KMS-11 (cell line): ENCODE results near the gene ZNF423.

Experiments
- H2AFZ ChIP-seq: fragments of 200-600 bp; sonication (generic); 2 replicates; pipeline ENCODE4 v1.6.1; 2016; ENCODE audit warnings: antibody characterized with exemption, mixed run types, low read depth
- H3K27ac ChIP-seq: fragments of 200-600 bp; sonication (generic); 2 replicates; pipeline ENCODE4 v1.6.1; 2016; ENCODE audit warnings: mild to moderate bottlenecking, mixed run types
- H3K27me3 ChIP-seq: fragments of 200-600 bp; sonication (generic); 2 replicates; pipeline ENCODE4 v1.6.1; 2017; ENCODE audit warnings: mild to moderate bottlenecking, low read depth, mixed run types, moderate library complexity; ENCODE audit not compliant: insufficient read depth
- H3K36me3 ChIP-seq: fragments of 200-600 bp; sonication (generic); 2 replicates; pipeline ENCODE4 v1.6.1; 2017; ENCODE audit warnings: mild to moderate bottlenecking, mixed run types; ENCODE audit not compliant: insufficient read depth
- H3K4me1 ChIP-seq: fragments of 200-600 bp; sonication (generic); 2 replicates; pipeline ENCODE4 v1.6.1; 2016; ENCODE audit warnings: mild to moderate bottlenecking, low read depth, mixed run types; ENCODE audit not compliant: poor library complexity, severe bottlenecking
- H3K4me2 ChIP-seq: fragments of 200-600 bp; sonication (generic); 2 replicates; pipeline ENCODE4 v1.7.0; 2016; ENCODE audit warnings: mild to moderate bottlenecking, mixed run types
- H3K4me3 ChIP-seq: fragments of 200-600 bp; sonication (generic); IDR thresholded peaks from 2 replicates; pipeline ENCODE4 v1.6.1; 2017; ENCODE audit warnings: low read depth, low read length, mixed read lengths; ENCODE audit not compliant: insufficient read depth
- H3K79me2 ChIP-seq: fragments of 200-600 bp; sonication (generic); 2 replicates; pipeline ENCODE4 v1.6.1; 2016; ENCODE audit warnings: low read depth, mixed run types; ENCODE audit not compliant: insufficient read depth
- H3K9ac ChIP-seq: fragments of 200-600 bp; sonication (generic); 2 replicates; pipeline ENCODE4 v1.6.1; 2016; ENCODE audit warnings: mild to moderate bottlenecking, mixed run types
- H4K20me1 ChIP-seq: fragments of 200-600 bp; sonication (generic); 2 replicates; pipeline ENCODE4 v1.6.1; 2016; ENCODE audit warnings: mild to moderate bottlenecking, mixed run types; ENCODE audit not compliant: insufficient read depth
- TF ChIP-seq, protein P1 (sequence below): fragments of 200-600 bp; sonication (generic); conservative IDR thresholded peaks from 2 replicates; pipeline ENCODE4 v1.6.1; 2017; ENCODE audit warnings: low read depth, mild to moderate bottlenecking, antibody characterized with exemption, low read length, moderate library complexity, mixed read lengths

The ZNF423 gene

DNA sequence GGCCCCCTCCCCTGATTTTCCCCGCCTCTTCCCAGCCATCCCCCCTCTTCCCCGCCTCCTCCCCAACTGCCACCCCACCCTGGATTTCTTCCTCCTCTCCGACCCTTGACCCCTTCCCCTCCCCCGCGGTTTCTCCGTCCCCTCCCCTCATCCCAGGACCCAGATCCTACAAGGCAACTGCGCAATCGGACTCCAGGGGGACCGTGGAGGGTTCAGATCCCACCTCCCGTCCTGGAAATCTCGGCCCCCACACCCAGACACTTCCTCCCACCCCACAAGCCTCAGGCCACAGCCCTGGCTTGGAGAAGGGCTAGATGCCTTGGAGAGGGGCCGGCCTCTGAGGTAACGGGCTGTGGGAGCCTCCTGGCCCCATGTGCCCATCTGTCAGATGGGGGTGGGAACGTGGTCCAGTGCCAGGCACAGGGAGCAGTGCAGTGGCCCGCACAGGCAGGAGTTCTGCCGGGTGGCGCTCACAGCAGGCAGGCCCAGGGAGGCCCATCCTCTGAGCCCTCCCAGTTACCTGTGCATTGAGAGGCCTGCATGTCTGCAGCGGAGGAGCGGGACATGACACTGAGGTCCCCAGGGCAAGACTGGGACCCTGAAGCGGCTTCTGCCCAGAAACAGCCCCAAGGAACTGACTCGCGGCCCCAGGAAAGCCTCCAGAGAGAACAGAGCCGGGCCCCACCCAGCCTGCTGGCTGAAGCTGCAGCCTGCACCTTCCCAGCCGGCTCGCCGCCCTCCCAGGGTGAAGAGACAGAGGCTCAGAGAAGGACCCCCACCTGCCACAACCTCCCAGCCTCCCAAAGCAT is 16.7 kb downstream of the ZNF423 start:
- no peak overlapping the region for H3K4me3 ChIP-seq
- no peaks in the 10 kb centered on the region for H4K20me1 ChIP-seq
- H3K79me2 ChIP-seq, result no peaks in the 10 kb centered on the region
- H3K27me3 ChIP-seq, result no peaks in the 10 kb centered on the region
- H3K9ac ChIP-seq, result no peak overlapping the region
- TF ChIP-seq, protein P1, sequence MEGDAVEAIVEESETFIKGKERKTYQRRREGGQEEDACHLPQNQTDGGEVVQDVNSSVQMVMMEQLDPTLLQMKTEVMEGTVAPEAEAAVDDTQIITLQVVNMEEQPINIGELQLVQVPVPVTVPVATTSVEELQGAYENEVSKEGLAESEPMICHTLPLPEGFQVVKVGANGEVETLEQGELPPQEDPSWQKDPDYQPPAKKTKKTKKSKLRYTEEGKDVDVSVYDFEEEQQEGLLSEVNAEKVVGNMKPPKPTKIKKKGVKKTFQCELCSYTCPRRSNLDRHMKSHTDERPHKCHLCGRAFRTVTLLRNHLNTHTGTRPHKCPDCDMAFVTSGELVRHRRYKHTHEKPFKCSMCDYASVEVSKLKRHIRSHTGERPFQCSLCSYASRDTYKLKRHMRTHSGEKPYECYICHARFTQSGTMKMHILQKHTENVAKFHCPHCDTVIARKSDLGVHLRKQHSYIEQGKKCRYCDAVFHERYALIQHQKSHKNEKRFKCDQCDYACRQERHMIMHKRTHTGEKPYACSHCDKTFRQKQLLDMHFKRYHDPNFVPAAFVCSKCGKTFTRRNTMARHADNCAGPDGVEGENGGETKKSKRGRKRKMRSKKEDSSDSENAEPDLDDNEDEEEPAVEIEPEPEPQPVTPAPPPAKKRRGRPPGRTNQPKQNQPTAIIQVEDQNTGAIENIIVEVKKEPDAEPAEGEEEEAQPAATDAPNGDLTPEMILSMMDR, result no peak
- H3K4me1 ChIP-seq, result no peaks in the 10 kb centered on the region
- H3K36me3 ChIP-seq, result no peaks in the 10 kb centered on the region
- no peak overlapping the region for H3K27ac ChIP-seq
- H3K4me2 ChIP-seq, result no peak overlapping the region
- no peak overlapping the region for H2AFZ ChIP-seq

DNA sequence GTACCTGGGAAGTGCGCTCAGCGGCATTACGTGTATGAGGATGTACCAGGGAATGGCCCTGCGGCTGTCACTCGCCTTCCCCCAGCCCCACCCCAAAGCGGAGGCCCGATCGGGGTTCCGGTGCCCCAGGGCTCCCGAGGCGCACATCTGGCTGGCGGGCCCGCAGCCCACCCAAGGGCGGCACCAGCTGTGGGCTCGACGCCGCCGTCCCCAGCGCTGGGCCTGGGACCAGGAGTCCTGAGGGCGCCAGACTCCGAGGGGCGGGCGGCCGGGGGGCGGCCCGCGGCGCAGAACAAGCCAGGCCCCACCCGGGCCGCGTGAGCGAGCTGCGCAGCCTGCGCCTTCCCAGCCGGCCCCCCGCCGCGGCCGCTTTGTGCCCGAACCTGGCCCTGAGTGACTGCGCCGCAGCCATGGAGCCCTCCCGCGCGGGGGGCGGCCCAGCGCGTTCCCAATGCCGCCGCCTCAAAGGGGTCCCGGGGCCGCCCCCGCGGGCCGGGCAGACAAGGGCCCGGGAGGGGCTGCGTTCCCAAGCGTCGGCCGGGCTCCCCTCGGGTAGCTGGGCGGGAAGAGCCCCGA is 17.4 kb downstream of the ZNF423 start:
- Histone ChIP-seq H3K27ac (no peak overlapping the region), H2AFZ (no peak overlapping the region), H3K9ac (no peak overlapping the region), H3K36me3 (no peaks in the 10 kb centered on the region), H3K4me1 (no peaks in the 10 kb centered on the region), H3K79me2 (no peaks in the 10 kb centered on the region), H4K20me1 (no peaks in the 10 kb centered on the region), H3K4me2 (no peak overlapping the region), H3K4me3 (no peak overlapping the region), H3K27me3 (no peaks in the 10 kb centered on the region)
- TF ChIP-seq, protein P1, result no peak

DNA sequence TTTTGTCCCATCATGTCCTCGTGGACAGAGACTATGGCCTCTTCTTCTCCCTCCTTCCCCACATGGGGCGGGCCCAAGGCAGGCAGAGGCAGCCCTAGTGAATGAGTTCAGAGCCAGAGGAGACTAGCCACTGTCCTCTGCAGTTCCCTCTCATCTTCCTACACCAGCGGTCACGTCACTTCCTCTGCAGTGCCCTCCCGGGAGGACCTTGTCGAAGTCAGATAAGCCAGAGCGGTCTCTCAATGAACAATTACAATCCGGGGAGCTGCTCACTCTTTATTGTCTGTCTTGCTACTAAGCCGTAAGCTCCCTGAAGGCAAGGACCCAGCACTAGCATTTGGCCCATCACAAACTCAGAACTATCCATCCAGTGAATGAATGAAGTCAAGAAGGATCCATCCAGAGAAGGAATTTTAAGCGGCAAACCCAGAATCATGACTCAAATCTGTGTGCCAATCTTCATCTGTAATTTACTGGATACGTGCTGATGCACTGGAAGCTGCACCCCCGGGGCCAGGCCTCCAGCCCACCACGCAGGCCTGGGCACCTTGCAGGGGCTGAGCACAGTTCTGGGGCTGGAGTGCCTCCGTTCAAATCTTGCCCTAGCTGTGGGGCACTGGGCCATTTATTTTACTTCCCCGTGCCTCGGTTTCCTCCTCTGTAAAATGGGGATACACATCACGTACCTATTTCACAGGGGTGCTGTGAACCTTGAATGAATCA is 18.1 kb downstream of the ZNF423 start:
- H3K27ac ChIP-seq, result no peak overlapping the region
- H3K4me3 ChIP-seq, result no peak overlapping the region
- TF ChIP-seq, protein P1, result no peak
- H2AFZ ChIP-seq, result no peak overlapping the region
- H3K27me3 ChIP-seq, result no peaks in the 10 kb centered on the region; the same call in 1 of the 2 replicates
- no peaks in the 10 kb centered on the region for H3K36me3 ChIP-seq
- no peaks in the 10 kb centered on the region for H3K79me2 ChIP-seq
- H3K4me1 ChIP-seq, result no peaks in the 10 kb centered on the region
- H3K4me2 ChIP-seq, result no peak overlapping the region
- H4K20me1 ChIP-seq, result no peaks in the 10 kb centered on the region
- no peak overlapping the region for H3K9ac ChIP-seq

DNA sequence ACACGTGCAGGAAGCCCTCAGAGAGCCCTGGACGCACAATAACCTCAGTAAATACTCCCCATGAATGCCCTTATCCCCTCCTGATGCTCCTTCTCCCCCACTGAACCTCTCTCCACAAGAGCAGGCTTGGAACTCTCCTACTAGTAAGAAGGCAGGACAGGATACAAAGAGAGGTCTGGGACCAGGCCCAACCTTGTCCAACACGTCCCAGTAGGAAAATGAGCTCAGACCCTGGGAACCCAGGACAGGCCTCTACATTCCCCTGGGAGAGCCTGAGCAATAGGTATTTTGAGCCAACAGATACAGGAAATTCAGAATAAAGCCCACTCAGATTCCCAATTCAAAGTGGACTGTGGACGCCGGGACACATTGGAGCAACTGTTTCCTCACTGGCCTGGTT is 19.2 kb downstream of the ZNF423 start:
- Histone ChIP-seq H3K4me3 (no peak overlapping the region), H3K4me2 (no peak overlapping the region), H3K9ac (no peak overlapping the region), H3K27ac (no peak overlapping the region), H4K20me1 (no peaks in the 10 kb centered on the region), H3K79me2 (no peaks in the 10 kb centered on the region), H2AFZ (no peak overlapping the region), H3K27me3 (no peaks in the 10 kb centered on the region; the same call in 1 of the 2 replicates), H3K36me3 (no peaks in the 10 kb centered on the region), H3K4me1 (no peaks in the 10 kb centered on the region)
- TF ChIP-seq, protein P1, result no peak
